Measurements from ENCODE around the gene GPALPP1. TPM values are rescaled to one million over a fixed set of nuclear protein-coding genes. Genes with fewer than 3 reads are reported as not detected.

GPALPP1 gene
- total and polyA plus RNA-seq, 3 donors from 2014 or later = 18.3 to 41.3 (median 33.8) TPM

DNA sequence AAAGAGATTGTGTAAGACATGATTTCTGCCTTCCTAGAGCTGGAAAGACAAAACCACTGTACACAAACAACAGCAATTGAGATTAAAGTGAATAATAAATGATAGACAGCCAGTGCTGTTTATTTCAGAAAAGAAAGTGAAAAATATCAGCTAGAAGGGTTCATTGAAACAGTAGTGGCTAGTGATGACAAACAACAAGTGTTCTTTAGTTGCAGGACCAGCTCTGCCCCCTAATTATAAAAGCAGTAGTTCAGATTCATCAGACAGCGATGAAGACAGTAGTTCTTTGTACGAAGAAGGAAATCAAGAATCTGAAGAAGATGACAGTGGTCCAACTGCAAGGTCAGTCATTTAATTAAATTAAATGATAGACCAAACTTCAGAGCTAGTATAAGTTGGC is 14.8 kb downstream of the GPALPP1 start:
- Histone ChIP-seq H3K27me3 (no peaks in the 10 kb centered on the region), H3K9me3 (no peaks in the 10 kb centered on the region), H3K36me3 (ENCODE audit: low read depth, missing control alignments) (no peaks in the 10 kb centered on the region), H3K4me1 (no peaks in the 10 kb centered on the region), H3K4me3 (no peak overlapping the region), H3K27ac (no peak overlapping the region)
- TF ChIP-seq POLR2A (IDR thresholded peaks at IDR 0.05) = no peak
- TF ChIP-seq, protein P1, sequence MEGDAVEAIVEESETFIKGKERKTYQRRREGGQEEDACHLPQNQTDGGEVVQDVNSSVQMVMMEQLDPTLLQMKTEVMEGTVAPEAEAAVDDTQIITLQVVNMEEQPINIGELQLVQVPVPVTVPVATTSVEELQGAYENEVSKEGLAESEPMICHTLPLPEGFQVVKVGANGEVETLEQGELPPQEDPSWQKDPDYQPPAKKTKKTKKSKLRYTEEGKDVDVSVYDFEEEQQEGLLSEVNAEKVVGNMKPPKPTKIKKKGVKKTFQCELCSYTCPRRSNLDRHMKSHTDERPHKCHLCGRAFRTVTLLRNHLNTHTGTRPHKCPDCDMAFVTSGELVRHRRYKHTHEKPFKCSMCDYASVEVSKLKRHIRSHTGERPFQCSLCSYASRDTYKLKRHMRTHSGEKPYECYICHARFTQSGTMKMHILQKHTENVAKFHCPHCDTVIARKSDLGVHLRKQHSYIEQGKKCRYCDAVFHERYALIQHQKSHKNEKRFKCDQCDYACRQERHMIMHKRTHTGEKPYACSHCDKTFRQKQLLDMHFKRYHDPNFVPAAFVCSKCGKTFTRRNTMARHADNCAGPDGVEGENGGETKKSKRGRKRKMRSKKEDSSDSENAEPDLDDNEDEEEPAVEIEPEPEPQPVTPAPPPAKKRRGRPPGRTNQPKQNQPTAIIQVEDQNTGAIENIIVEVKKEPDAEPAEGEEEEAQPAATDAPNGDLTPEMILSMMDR (IDR thresholded peaks at IDR 0.05) = no peak
- WGBS, 2 donors = 91 to 92% methylated on average over 2 of the region's 2 CpGs
- intact Hi-C loops (cut with DNase I; ENCODE audit: low total_unique reads) = no loop called here
- DNase-seq = no peak

DNA sequence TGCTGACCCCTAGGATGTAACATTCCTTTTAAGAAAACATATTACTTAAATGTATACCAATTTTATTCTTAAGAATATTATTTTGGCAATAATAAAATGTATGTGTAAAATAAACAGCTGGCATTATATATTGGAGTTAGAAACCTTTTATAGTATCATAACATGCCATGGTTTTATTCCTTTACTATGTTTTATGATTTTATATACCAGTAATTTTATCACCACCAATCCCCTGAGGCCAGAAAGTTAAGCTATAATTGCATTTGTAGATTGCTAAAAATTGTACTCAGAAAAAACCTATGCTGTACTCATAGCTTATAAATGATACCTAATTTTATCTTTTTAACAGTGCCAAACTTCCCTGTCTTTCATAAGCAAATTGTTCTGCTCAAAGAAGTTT is 17.9 kb downstream of the GPALPP1 start:
- Histone ChIP-seq H3K4me1 (no peaks in the 10 kb centered on the region), H3K27ac (no peak overlapping the region), H3K27me3 (no peaks in the 10 kb centered on the region), H3K4me3 (no peak overlapping the region), H3K36me3 (ENCODE audit: low read depth, missing control alignments) (no peaks in the 10 kb centered on the region), H3K9me3 (no peaks in the 10 kb centered on the region)
- TF ChIP-seq, protein P1 (IDR thresholded peaks at IDR 0.05) = no peak
- no peak for TF ChIP-seq POLR2A (IDR thresholded peaks at IDR 0.05)
- intact Hi-C loops (cut with DNase I; ENCODE audit: low total_unique reads) = no loop called here
- DNase-seq = no peak

DNA sequence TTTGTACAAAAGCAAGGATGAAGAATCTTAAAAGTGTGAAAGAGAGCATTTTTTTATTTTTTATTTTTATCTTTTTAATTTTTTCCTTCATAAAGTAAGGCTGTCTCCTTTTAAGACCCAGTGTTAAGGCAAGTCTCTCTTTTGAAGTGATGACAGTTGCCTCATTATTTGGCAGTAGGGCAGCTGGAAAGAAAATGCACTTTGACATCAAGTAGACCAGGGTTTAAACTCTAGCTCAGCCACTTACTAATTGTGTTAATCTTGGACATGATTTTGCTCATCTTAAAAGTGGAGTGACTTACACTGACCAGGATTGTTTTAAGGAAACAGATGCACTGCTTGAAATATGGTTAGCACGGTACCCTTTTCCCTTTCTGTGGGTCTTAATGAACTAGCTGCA is 18.5 kb downstream of the GPALPP1 start:
- Histone ChIP-seq H3K27me3 (no peaks in the 10 kb centered on the region), H3K27ac (no peak overlapping the region), H3K36me3 (ENCODE audit: low read depth, missing control alignments) (no peaks in the 10 kb centered on the region), H3K9me3 (no peaks in the 10 kb centered on the region), H3K4me1 (no peaks in the 10 kb centered on the region), H3K4me3 (no peak overlapping the region)
- DNase-seq = no peak
- TF ChIP-seq POLR2A (IDR thresholded peaks at IDR 0.05) = no peak
- TF ChIP-seq, protein P1 (IDR thresholded peaks at IDR 0.05) = no peak
- WGBS, 2 donors = 94 to 100% methylated on average over 1 of the region's 1 CpG
- intact Hi-C loops (cut with DNase I; ENCODE audit: low total_unique reads) = no loop called here

DNA sequence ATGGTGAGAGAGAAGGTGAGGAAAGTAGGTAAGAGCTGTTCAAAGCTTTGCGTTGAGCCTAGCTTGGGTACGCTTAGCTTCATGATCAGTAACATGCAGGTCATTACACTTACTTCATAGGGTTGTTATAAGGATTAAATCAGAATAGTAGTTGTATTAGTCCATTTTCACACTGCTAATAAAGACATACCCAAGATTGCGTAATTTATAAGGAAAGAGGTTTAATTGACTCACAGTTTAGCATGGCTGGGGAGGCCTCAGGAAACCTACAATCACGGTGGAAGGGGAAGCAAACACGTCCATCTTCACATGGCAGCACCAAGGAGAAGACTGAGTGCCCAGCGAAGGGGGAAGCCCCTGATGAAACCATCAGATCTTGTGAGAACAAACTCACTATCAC is 21.9 kb downstream of the GPALPP1 start:
- H3K4me3 ChIP-seq = no peak overlapping the region
- no peaks in the 10 kb centered on the region for H3K36me3 ChIP-seq (ENCODE audit: low read depth, missing control alignments)
- no peak for TF ChIP-seq POLR2A (IDR thresholded peaks at IDR 0.05)
- TF ChIP-seq, protein P1 (IDR thresholded peaks at IDR 0.05) = no peak
- no peak for DNase-seq
- no peaks in the 10 kb centered on the region for H3K9me3 ChIP-seq
- WGBS, 2 donors = 93 to 96% methylated on average over 6 of the region's 6 CpGs
- H3K4me1 ChIP-seq = no peaks in the 10 kb centered on the region
- H3K27me3 ChIP-seq = no peaks in the 10 kb centered on the region
- intact Hi-C loops (cut with DNase I; ENCODE audit: low total_unique reads) = no loop called here
- H3K27ac ChIP-seq = no peak overlapping the region

DNA sequence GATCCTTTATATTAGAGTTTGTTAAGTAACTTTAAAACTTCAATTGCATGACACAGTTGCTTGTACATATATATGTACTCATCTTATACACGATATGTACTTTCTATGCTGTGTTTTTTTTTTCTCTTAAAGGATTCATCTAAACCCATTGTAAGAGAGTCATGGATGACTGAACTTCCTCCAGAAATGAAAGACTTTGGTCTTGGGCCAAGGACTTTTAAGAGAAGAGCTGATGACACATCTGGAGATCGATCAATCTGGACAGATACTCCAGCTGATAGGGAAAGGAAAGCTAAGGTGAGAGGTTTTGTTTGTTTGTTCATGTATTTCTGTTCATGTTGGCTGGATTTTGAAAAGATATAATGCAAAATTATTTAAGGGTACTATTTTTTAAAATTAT is 26.0 kb downstream of the GPALPP1 start:
- intact Hi-C loops (cut with DNase I; ENCODE audit: low total_unique reads) = no loop called here
- no peak overlapping the region for H3K4me3 ChIP-seq
- no peaks in the 10 kb centered on the region for H3K4me1 ChIP-seq
- TF ChIP-seq, protein P1 (IDR thresholded peaks at IDR 0.05) = no peak
- TF ChIP-seq POLR2A (IDR thresholded peaks at IDR 0.05) = no peak
- no peak for DNase-seq
- no peak overlapping the region for H3K27ac ChIP-seq
- WGBS, 2 donors = 94 to 96% methylated on average over 2 of the region's 2 CpGs
- H3K9me3 ChIP-seq = no peaks in the 10 kb centered on the region
- H3K36me3 ChIP-seq (ENCODE audit: low read depth, missing control alignments) = no peaks in the 10 kb centered on the region
- H3K27me3 ChIP-seq = no peaks in the 10 kb centered on the region

Measured in testis (tissue), 3 donors.